Nephron progenitor cell (in vitro differentiated cells): Measurements from ENCODE around the gene OR1K1.

Experiments
- DNase-seq: peaks from one replicate; pipeline ENCODE4 v3.0.0; 2021
- H3K27ac Mint-ChIP-seq: 2 replicates; pipeline ENCODE4 v1.8.0; 2021; ENCODE audit warnings: mild to moderate bottlenecking, moderate library complexity, mixed read lengths
- H3K27me3 Mint-ChIP-seq: 2 replicates; pipeline ENCODE4 v1.8.0; 2021; ENCODE audit warnings: mild to moderate bottlenecking, low read depth, mixed read lengths; ENCODE audit not compliant: poor library complexity
- H3K36me3 Mint-ChIP-seq: 2 replicates; pipeline ENCODE4 v1.8.0; 2021; ENCODE audit warnings: low read depth, mixed read lengths
- H3K4me1 Mint-ChIP-seq: 2 replicates; pipeline ENCODE4 v1.8.0; 2021; ENCODE audit warnings: mixed read lengths
- H3K4me3 Mint-ChIP-seq: 2 replicates; pipeline ENCODE4 v1.8.0; 2021; ENCODE audit warnings: mild to moderate bottlenecking, moderate library complexity, mixed read lengths
- H3K9me3 Mint-ChIP-seq: 2 replicates; pipeline ENCODE4 v1.8.0; 2021; ENCODE audit warnings: mild to moderate bottlenecking, moderate library complexity, mixed read lengths
- CTCF ChIP-seq: fragments of 200-600 bp; sonication (generic); IDR thresholded peaks from 2 replicates; pipeline ENCODE4 v1.5.0; 2021; ENCODE audit warnings: antibody characterized with exemption

Gene OR1K1

GRCh38 chr9:122816163-122816867 lies 16.4 kb downstream of the OR1K1 start:
- Mint-ChIP-seq H3K36me3 (peaks cover 33% of the 10 kb centered on the region), H3K9me3 (no peaks in the 10 kb centered on the region), H3K4me3 (no peak overlapping the region), H3K4me1 (peaks cover 7% of the 10 kb centered on the region), H3K27ac (peak overlapping the region; percentile 20), H3K27me3 (peaks cover 2% of the 10 kb centered on the region)
- no peak for TF ChIP-seq CTCF
- DNase-seq = no peak

GRCh38 chr9:122819326-122819725 lies 19.4 kb downstream of the OR1K1 start:
- Mint-ChIP-seq H3K4me3 (no peak overlapping the region), H3K4me1 (peaks cover 4% of the 10 kb centered on the region), H3K27ac (no peak overlapping the region), H3K36me3 (peaks cover 42% of the 10 kb centered on the region), H3K9me3 (no peaks in the 10 kb centered on the region), H3K27me3 (peaks cover 2% of the 10 kb centered on the region)
- DNase-seq = no peak
- no peak for TF ChIP-seq CTCF

DNA sequence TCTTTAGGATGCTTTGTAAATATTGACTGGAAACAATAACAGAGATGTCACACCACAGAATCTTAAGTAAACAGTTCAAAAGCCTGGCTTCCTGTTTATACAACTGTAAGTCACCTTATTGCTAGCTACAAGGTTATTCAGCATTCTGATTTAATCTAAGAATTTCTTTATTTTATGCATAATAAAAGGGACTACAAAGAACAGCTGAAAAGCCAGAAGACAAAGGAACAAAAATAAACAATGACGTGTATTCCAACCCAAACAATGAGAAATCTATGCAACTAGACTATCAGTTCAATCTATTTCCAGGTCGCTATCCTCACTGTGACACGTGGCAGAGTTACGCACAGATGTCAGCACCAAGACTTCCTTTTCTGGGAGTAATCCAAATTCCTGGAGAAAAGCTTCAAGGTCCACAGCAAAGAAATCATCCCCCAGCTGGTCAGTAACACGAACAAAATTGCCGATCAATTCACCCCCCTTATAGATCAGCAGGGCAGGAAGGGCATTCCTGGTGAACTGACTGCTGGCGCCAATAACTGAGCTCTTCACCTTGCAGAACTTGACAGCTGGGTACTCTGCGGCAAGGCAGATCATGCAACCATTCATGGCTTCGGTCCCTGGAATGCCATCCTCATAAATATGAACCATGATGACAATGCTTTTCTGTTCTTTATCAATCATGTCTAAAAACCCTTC lies 20.0 kb downstream of the OR1K1 start:
- H3K27me3 Mint-ChIP-seq = peaks cover 2% of the 10 kb centered on the region
- peaks cover 48% of the 10 kb centered on the region for H3K36me3 Mint-ChIP-seq
- no peaks in the 10 kb centered on the region for H3K9me3 Mint-ChIP-seq
- DNase-seq = no peak
- peak overlapping the region; percentile 37 for H3K27ac Mint-ChIP-seq
- TF ChIP-seq CTCF = no peak
- H3K4me1 Mint-ChIP-seq = peaks cover 4% of the 10 kb centered on the region
- H3K4me3 Mint-ChIP-seq = no peak overlapping the region

- no peaks in the 10 kb centered on the region for H3K9me3 Mint-ChIP-seq
- peaks cover 2% of the 10 kb centered on the region for H3K27me3 Mint-ChIP-seq
- H3K4me1 Mint-ChIP-seq = peaks cover 4% of the 10 kb centered on the region
- H3K36me3 Mint-ChIP-seq = peaks cover 44% of the 10 kb centered on the region
- no peak for TF ChIP-seq CTCF
- no peak overlapping the region for H3K4me3 Mint-ChIP-seq
- DNase-seq = no peak
- peak overlapping the region; percentile 37 for H3K27ac Mint-ChIP-seq
Measured at GRCh38 chr9:122820490-122820845, 20.5 kb downstream of the OR1K1 start.

DNA sequence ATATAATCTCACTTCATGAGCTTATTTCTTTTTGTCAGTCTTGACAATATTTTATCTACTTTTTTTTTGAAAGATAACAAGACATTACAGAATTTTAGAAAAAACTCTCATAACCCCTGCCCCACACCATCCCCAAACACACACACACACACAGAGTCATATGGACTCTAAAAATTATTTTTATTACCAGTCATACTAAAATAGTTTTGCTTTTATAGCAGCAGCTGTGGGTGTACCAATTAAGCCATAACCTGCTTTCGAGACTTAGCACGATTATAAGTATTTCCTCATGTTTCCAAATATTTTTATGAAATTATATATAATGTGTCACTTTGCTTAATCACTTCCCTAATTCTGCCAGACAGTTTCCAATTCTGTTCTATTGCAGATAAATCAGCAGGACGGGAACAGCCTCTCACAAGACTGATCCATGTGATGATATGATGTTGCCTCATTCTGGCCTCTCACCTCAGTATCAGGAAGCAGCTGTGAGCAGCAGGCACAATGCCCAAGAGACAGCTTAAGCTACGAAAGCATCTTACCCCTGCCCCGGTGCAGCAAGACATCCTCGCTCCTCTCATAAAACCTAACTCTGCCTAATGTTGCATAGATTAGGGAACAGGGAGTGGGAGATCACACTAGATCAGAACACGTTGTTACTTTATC lies 21.5 kb downstream of the OR1K1 start:
- no peak for TF ChIP-seq CTCF
- no peak for DNase-seq

More for the DNA sequence above, 21.5 kb downstream of the OR1K1 start:
- H3K27ac Mint-ChIP-seq = peak overlapping the region; percentile 35
- peaks cover 42% of the 10 kb centered on the region for H3K36me3 Mint-ChIP-seq
- peaks cover 8% of the 10 kb centered on the region for H3K4me1 Mint-ChIP-seq
- no peaks in the 10 kb centered on the region for H3K9me3 Mint-ChIP-seq
- peaks cover 2% of the 10 kb centered on the region for H3K27me3 Mint-ChIP-seq
- no peak overlapping the region for H3K4me3 Mint-ChIP-seq
